Measurements from ENCODE around the gene TRIM5.

DNA sequence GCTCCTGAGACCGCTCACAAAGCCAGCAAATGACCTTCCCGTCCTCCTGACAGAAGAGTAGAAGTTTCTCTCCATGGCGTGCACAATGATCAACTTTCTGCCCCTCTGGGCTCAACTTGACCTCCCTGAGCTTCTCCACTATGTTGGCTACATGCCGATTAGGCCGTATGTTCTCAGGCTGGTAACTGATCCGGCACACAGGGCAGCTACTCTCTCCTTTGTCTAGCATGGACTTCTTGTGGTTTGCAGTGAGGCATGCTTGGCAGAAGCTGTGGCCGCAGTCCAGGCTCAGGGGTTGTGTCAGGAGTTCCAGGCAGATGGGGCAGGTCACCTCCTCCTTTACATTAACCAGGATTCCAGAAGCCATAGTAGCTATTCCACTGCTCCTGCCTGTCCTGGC, 5.1 kb downstream of the TRIM5 start:
- TF ChIP-seq, protein P1, sequence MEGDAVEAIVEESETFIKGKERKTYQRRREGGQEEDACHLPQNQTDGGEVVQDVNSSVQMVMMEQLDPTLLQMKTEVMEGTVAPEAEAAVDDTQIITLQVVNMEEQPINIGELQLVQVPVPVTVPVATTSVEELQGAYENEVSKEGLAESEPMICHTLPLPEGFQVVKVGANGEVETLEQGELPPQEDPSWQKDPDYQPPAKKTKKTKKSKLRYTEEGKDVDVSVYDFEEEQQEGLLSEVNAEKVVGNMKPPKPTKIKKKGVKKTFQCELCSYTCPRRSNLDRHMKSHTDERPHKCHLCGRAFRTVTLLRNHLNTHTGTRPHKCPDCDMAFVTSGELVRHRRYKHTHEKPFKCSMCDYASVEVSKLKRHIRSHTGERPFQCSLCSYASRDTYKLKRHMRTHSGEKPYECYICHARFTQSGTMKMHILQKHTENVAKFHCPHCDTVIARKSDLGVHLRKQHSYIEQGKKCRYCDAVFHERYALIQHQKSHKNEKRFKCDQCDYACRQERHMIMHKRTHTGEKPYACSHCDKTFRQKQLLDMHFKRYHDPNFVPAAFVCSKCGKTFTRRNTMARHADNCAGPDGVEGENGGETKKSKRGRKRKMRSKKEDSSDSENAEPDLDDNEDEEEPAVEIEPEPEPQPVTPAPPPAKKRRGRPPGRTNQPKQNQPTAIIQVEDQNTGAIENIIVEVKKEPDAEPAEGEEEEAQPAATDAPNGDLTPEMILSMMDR (IDR thresholded peaks at IDR 0.05) = no peak
- no peak for TF ChIP-seq ZFX (IDR thresholded peaks at IDR 0.05; ENCODE audit: borderline replicate concordance)

All from 22Rv1 (cell line).